Upper lobe of right lung (tissue), 1 donor: ENCODE measurements around the gene STK32C. TPM values are rescaled to one million over a fixed set of nuclear protein-coding genes. Genes with fewer than 3 reads are reported as not detected.

ENCODE experiments used
- ATAC-seq: fragments of 200-7000 bp; cut with Tn5 transposase; one replicate; pipeline ENCODE4 v1.9.1; 2020; ENCODE audit warnings: mild to moderate bottlenecking, moderate library complexity
- DNase-seq: peaks from one replicate; pipeline ENCODE4 v3.0.0-alpha.2; 2020
- H3K27ac ChIP-seq: fragments of 200-600 bp; one replicate; pipeline ENCODE4 v1.8.0; 2022
- H3K27me3 ChIP-seq: fragments of 200-600 bp; one replicate; pipeline ENCODE4 v1.8.0; 2022; ENCODE audit warnings: mild to moderate bottlenecking
- H3K36me3 ChIP-seq: fragments of 200-600 bp; one replicate; pipeline ENCODE4 v1.8.0; 2022
- H3K4me1 ChIP-seq: fragments of 200-600 bp; one replicate; pipeline ENCODE4 v1.8.0; 2022
- H3K4me3 ChIP-seq: fragments of 200-600 bp; one replicate; pipeline ENCODE4 v1.8.0; 2022; ENCODE audit warnings: mild to moderate bottlenecking
- H3K9me3 ChIP-seq: fragments of 200-600 bp; one replicate; pipeline ENCODE4 v1.8.0; 2022
- intact Hi-C: fragments of 100-400 bp; cut with DNase I; formaldehyde crosslinking; loops from one replicate; pipeline ENCODE4 v1.11.0; 2022
- total RNA-seq: library from RNA; stranded (reverse); fragmentation: NEBNext Ultra II Directional; extraction: Animal tissue kit (Norgen Biotek cat#: 25700); gene quantifications from one replicate; pipeline ENCODE4 v1.2.1, GENCODE V29; 2021
- TF ChIP-seq, protein P1 (sequence below): fragments of 200-600 bp; IDR thresholded peaks from one replicate; pipeline ENCODE4 v1.8.0; 2022; ENCODE audit warnings: antibody characterized with exemption
- donor health status: DM: no; HTN: yes; CAD: no; lungs with severe emphysema.

Gene STK32C
- total RNA-seq, 1 donor from 2014 or later, result 13.2 TPM

DNA sequence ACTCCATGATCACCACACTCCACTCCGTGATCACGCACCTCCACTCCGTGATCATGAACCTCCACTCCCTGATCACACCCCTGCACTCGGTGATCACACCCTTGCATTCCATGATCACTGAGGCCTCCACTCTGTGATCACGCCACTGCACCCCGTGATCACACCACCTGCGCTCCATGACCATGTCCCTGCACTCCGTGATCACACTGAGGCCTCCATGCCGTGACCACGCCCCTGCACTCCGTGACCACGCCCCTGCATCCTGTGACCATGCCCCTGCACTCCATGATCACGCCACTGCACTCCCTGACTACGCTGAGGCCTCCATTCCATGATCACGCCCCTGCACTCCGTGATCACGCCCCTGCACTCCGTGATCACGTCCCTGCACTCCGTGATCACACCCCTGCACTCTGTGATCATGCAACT lies 27.1 kb downstream of the STK32C start:
- Histone ChIP-seq H3K27me3 (no peaks in the 10 kb centered on the region), H3K9me3 (no peaks in the 10 kb centered on the region), H3K4me1 (no peaks in the 10 kb centered on the region), H3K4me3 (no peak overlapping the region), H3K27ac (no peak overlapping the region), H3K36me3 (no peaks in the 10 kb centered on the region)
- TF ChIP-seq, protein P1, sequence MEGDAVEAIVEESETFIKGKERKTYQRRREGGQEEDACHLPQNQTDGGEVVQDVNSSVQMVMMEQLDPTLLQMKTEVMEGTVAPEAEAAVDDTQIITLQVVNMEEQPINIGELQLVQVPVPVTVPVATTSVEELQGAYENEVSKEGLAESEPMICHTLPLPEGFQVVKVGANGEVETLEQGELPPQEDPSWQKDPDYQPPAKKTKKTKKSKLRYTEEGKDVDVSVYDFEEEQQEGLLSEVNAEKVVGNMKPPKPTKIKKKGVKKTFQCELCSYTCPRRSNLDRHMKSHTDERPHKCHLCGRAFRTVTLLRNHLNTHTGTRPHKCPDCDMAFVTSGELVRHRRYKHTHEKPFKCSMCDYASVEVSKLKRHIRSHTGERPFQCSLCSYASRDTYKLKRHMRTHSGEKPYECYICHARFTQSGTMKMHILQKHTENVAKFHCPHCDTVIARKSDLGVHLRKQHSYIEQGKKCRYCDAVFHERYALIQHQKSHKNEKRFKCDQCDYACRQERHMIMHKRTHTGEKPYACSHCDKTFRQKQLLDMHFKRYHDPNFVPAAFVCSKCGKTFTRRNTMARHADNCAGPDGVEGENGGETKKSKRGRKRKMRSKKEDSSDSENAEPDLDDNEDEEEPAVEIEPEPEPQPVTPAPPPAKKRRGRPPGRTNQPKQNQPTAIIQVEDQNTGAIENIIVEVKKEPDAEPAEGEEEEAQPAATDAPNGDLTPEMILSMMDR, result no peak
- intact Hi-C loops, result no loop called here
- DNase-seq (no peak), ATAC-seq (no peak)

DNA sequence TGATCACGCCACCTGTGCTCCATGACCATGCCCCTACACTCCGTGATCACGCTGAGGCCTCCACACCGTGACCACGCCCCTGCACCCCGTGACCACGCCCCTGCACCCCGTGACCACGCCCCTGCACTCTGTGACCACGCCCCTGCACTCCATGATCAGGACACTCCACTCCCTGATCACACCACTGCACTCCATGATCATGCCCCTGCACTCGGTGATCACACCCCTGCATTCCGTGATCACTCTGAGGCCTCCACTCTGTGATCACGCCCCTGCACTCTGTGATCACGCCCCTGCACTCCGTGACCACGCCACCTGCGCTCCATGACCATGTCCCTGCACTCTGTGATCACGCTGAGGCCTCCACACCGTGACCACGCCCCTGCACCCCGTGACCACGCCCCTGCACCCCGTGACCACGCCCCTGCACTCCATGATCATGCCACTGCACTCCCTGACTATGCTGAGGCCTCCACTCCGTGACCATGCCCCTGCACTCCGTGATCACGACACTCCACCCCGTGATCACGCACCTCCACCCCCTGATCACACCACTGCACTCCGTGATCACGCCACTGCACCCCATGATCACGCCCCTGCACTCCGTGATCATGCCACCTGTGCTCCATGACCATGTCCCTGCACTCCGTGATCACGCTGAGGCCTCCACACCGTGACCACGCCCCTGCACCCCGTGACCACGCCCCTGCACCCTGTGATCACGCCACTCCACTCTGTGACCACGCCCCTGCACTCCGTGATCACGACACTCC lies 27.7 kb downstream of the STK32C start:
- TF ChIP-seq, protein P1, result no peak
- Histone ChIP-seq H3K9me3 (no peaks in the 10 kb centered on the region), H3K4me1 (no peaks in the 10 kb centered on the region), H3K36me3 (no peaks in the 10 kb centered on the region), H3K27ac (no peak overlapping the region), H3K27me3 (no peaks in the 10 kb centered on the region), H3K4me3 (no peak overlapping the region)
- ATAC-seq (no peak), DNase-seq (no peak)
- intact Hi-C loops, result no loop called here

DNA sequence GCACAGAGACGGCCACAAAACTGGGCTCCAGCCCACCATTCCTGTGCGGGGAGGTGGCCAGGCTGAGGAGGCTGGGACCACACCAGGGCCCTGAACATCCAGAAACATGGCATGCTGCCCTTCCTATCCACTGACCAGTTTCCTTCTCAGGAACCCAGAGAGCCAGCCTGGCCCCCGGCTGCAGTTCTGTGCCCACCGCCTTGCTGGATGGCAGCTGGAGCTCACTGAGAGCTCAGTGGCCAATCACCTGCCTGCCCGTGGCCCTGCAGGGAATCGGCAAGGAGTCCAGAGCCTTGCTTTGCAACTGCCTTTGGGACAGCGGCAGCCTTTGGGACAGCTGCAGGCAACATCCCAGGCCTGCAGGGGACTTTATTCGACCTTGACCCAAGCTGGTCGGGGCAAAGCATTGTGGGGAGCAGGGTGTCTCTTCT lies 30.4 kb downstream of the STK32C start:
- peaks cover 7% of the 10 kb centered on the region for H3K4me1 ChIP-seq
- intact Hi-C loops, result no loop called here
- DNase-seq, result no peak
- TF ChIP-seq, protein P1, result no peak
- ATAC-seq, result no peak
- H3K36me3 ChIP-seq, result no peaks in the 10 kb centered on the region
- no peaks in the 10 kb centered on the region for H3K9me3 ChIP-seq
- no peaks in the 10 kb centered on the region for H3K27me3 ChIP-seq
- H3K27ac ChIP-seq, result no peak overlapping the region
- no peak overlapping the region for H3K4me3 ChIP-seq

DNA sequence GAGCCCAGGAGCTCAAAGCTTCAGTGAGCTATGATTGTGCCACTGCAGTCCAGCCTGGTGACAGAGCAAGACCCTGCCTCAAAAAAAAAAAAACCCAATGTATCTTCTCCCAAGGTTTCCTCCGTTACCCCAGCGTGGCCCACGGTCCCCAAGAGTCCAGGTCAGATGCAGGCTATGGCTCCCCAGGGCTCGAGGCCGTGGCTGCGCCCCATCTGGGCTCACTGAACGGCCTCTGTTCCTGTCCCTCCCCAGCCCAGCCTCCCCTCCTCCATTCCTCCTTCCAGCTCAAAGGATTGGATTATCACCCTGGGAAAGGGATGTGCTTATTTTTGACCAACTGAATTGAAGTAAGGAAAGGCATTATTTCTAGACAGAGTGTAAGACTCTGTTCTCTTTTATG lies 31.0 kb downstream of the STK32C start:
- TF ChIP-seq, protein P1, result no peak
- H3K4me3 ChIP-seq, result no peak overlapping the region
- H3K36me3 ChIP-seq, result no peaks in the 10 kb centered on the region
- H3K27ac ChIP-seq, result no peak overlapping the region
- H3K9me3 ChIP-seq, result no peaks in the 10 kb centered on the region
- intact Hi-C loops, result no loop called here
- DNase-seq (no peak), ATAC-seq (no peak)
- H3K4me1 ChIP-seq, result peaks cover 7% of the 10 kb centered on the region
- no peaks in the 10 kb centered on the region for H3K27me3 ChIP-seq

DNA sequence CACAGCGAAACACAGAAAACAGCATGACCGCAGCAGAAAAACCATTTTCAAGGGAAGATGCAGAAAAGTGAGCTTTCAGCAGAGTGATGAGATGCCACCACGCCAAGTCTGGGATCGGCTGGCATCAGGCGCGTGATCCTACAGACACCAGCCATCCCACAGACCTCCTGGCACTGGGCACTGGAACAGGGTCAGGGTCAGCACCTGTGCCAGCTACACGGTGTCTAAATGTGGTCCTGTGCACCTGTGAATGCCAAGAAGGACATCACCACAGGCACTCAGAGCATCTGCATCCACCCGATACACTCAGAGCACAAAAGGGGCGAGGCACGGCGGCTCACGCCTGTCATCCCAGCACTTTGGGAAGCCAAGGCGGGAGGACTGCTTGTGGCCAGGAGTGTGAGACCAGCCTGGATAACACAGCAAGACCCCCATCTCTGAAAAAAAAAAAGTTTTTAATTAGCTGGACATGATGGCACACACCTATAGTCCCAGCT lies 31.5 kb downstream of the STK32C start:
- ATAC-seq, result no peak
- TF ChIP-seq, protein P1, result no peak
- Histone ChIP-seq H3K4me3 (no peak overlapping the region), H3K4me1 (peaks cover 7% of the 10 kb centered on the region), H3K27me3 (no peaks in the 10 kb centered on the region), H3K36me3 (no peaks in the 10 kb centered on the region), H3K27ac (no peak overlapping the region), H3K9me3 (no peaks in the 10 kb centered on the region)
- intact Hi-C loops, result no loop called here
- no peak for DNase-seq
